HG03108 (cell line): ENCODE data around the gene NFIX.
"Not testable (repeated sequence)": the region's sequence is repeated elsewhere in the genome, so short reads cannot be mapped to it uniquely, and the experiment has no call there.

ENCODE experiments used
- ATAC-seq: cut with Tn5 transposase; IDR thresholded peaks from one replicate; pipeline ENCODE4 v1.9.1; 2021; ENCODE audit warnings: moderate library complexity; ENCODE audit not compliant: unreplicated experiment

NFIX gene

DNA sequence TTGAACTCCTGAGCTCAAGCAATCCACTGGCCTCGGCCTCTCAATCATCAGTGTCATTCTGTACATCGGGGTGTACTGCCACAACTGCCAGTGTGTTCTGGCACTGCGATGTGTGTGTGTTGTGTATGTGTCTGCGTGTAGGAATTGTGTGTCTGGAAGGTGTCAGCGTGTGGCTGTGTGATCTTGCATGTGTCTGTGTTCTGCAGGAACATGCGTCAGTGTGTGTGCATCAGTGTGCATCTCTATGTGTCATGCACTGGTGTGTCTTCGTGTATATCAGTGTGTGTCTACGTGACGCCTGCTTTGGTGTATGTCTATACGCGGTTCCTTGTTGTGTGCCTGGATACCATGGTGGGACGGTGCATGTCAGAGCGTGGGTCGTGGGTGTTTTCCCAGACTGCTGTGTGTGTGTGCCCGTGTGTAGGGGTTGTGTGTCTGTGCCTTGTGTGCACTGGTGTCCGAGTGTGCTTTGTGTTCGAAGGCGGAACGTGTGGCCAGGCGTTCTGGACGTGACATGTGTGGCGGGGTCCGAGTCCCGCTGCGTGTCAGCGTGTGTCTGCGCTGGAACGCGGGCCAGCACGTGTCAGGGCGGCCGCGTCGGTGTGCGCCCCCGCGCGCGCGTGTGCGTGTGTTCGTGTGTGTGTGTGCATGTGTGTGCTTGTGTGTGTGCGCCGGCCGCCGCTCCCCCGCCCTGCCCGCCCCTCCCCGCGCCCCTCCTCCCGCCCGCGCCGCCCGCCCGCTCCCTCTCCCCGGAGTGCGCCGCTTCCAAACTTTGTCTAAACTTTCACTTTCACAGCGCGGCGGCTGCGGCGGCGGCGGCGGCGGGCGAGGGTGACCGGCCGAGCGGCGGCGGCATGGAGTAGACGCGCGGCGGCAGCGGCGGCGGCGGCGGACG is at the start of gene NFIX:
TSS of gene NFIX (plus strand) at position 775 of the 895 bp plus-strand sequence. CDS start 363 bp downstream, outside the sequence.
- ATAC-seq: no peak

DNA sequence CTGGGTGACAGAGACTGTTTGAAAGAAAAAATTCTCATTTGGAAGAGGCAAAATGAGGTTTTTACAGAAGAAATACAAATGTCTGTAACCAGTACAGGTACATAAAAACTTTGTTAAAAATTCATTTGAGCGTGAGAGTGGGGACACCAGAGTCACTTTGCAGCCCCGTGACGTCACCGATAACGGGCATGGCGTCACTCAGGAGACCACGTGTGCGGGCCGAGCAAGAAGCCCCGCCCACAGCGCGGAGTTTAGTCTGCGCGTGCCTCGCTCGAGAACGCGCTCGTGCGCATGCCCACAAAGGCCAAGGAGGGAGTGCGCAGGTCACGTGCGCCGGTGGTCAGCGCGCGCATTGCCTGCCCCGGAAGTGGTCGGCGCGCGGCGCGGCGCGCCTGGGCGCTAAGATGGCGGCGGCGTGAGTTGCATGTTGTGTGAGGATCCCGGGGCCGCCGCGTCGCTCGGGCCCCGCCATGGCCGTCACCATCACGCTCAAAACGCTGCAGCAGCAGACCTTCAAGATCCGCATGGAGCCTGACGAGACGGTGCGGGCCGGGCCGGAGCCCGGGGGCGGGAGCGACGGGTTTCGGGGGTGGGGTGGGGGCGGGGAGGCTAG is 49.7 kb upstream of the NFIX start, which contains the start of gene RAD23A:
TSS of gene RAD23A (plus strand) at position 384 of the 613 bp plus-strand sequence. CDS start at position 471, 87 bp downstream.
- ATAC-seq: peak; percentile 63

DNA sequence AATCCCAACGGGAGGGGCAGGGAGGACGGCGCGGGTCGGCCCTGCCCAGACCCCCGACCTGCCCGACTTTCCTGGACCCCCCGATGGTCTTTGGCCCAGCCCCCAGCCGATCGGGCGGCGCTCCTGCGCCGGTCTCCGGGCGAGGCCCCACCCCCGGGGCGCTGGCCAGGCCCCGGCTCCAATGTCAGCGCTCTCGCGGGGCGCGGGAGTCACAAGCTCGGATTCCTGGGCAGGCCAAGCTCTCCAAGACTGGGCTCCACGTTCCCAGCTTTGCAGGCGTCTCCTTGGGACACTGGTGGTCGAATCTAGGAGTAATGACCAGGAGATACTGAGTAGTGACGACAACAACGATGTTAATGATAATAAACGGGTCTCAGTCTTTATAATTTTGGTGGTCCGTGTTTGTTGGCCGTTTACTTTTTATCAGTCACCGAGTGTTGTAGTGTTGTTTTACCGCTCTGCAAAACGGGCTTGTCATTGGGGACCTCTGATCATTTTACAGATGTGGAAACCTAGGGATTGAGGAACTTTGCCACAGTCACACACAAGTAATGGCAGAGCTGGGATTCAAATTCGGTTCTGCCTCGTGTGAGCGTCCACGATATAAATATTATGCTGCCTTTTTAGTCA is 49.1 kb upstream of the NFIX start:
- ATAC-seq: peak; percentile 29

DNA sequence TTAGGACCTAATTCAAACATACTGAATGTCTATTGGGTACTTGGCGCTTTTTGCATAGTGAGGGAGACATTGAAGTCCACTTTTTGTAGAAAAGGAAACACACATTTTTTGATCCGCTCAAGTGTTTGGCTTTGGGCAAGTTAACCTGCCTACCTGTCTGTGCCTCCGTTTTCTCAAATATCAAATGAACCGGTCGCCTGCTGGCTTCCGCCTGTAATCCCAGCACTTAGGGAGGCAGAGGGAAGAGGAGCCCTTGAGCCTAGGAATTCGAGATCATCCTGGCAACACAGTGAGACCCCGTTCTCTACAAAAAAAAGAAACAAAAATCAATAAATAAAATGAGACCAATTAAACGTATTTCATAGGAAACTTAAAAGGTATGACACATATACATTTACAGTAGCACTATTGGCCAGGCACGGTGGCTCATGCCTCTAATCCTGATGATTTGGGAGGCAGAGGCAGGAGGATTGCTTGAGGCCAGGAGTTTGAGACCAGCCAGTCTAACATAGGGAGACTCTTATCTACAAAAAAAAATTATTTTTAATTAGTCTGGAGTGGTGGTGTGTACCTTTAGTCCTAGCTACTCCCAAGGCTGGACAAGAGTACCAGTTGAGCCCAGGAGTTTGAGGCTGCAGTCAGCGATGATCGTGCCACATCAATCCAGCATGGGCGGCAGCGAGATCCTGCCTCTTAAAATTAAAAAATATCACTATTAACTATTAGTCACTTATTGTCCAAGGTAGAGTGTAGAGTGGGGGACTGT is 48.4 kb upstream of the NFIX start:
- no peak for ATAC-seq

DNA sequence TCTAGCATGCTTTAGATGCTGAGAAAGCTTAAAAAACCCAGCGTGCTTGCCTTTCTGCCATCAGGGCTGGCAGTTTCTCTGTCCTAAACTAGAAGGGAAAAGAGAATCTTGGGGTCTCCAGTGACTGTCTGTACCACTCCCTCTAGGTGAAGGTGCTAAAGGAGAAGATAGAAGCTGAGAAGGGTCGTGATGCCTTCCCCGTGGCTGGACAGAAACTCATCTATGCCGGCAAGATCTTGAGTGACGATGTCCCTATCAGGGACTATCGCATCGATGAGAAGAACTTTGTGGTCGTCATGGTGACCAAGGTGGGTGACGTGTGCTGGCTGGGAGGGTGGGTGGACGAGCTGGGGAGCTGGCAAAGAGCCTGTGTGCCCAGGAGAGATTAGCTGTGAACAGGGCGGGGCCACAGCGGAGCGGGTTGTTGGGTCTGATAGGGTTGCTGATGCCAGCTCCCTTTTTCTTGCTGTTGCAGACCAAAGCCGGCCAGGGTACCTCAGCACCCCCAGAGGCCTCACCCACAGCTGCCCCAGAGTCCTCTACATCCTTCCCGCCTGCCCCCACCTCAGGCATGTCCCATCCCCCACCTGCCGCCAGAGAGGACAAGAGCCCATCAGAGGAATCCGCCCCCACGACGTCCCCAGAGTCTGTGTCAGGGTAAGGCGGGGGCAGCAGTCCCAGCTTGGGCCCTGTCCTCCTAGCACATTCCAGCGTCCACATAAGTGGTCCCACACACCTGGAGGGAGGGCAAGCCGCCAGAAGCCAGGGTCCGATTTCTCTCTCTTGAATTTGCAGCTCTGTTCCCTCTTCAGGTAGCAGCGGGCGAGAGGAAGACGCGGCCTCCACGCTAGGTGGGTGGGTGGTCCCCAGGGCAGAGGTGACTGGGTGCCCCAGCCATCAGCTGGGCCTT is 47.3 kb upstream of the NFIX start:
- ATAC-seq: no peak

DNA sequence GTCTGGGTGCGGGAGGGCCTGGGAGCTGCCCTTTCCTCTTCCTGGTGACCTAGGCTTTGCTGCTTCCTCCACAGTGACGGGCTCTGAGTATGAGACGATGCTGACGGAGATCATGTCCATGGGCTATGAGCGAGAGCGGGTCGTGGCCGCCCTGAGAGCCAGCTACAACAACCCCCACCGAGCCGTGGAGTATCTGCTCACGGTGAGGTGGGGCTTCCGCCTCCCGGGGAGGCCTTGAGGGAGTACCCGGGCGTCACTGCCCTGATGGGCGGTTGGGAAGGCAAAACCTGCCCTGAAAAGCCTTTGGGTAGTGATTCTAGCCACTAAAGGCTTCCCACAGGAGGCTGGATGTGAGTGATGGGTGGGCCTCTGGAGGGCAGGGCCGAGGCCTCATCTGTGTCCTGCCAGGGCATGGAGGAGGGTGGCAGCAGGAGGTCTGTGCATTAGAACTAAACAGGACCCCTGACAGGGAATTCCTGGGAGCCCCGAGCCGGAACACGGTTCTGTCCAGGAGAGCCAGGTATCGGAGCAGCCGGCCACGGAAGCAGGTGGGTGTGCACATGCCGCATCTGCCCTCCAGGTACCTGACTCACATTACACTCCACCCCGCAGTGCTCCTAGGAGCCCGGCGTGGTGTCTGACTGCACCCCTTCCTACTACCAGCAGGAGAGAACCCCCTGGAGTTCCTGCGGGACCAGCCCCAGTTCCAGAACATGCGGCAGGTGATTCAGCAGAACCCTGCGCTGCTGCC is 46.5 kb upstream of the NFIX start:
- ATAC-seq: no peak

DNA sequence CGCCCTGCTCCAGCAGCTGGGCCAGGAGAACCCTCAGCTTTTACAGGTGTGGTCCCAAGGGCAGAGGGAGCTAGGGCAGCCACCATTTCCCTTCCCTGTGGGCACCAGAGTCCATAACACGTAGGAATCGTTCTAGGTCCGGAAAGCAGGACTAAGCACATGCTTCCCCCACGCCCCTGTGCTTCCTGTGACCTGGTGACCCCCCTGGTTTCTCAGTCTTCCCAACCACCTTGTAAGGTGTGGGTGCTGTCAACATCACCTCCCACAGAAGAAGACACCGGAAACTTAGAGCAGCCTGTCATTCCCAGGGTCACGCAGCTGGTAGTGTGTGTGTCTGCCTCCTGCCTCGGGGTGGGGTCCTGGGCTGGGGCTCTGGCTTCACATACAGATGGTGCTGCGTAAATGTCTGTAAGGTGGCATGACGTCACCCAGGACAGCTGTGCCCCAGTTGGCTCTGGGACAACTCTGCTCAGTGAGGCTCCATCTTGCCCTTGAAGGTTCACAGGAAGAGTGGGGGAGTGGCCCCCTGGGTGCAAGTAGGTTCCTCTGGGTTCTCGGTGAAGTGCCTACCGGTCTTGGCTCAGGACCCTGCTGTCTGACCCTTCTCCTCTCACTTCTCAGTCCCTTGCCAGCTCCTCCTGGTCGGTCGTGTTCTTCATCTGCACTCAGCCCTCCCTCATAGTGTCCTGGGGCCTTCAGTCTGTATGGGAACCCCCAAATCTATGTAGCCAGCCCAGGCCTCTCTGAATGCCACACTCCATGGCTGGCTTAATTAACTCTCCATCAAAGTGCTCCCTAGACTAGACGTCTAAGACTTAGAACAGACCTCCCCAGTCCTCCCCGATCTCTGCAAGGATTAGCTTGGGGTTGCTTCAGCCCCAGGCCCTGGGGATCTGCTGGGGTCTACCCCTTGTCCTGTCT is 45.7 kb upstream of the NFIX start:
- ATAC-seq: no peak

DNA sequence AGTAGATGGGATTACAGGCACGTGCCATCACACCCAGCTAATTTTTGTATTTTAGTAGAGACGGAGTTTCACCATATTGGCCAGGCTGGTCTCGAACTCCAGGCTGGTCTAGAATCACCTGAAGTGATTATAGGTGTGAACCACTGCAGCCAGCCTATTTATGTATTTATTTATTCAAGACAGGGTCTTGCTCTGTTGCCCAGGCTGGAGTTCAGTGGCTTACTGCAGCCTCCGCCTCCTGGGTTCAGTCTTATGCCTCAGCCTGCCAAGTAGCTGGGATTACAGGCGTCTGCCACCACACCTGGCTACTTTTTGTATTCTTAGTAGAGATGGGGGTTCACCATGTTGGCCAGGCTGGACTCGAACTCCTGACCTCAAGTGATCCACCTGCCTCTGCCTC is 43.2 kb upstream of the NFIX start:
- ATAC-seq: not testable (repeated sequence)

DNA sequence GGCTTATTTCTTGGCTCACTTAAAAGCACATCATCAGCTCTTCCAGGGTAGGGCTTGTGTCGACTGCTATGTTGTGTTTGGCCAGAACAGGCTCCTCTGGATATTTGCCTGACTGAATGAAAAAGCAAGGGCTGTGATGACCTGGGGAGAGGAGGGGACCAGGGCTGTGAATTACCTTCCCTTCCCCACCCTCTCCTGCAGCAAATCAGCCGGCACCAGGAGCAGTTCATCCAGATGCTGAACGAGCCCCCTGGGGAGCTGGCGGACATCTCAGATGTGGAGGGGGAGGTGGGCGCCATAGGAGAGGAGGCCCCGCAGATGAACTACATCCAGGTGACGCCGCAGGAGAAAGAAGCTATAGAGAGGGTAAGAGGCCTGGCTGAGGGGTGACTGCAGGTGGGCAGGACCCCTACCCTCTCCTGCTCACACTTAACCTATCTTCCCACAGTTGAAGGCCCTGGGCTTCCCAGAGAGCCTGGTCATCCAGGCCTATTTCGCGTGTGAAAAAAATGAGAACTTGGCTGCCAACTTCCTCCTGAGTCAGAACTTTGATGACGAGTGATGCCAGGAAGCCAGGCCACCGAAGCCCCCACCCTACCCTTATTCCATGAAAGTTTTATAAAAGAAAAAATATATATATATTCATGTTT is 42.7 kb upstream of the NFIX start:
- ATAC-seq: no peak

DNA sequence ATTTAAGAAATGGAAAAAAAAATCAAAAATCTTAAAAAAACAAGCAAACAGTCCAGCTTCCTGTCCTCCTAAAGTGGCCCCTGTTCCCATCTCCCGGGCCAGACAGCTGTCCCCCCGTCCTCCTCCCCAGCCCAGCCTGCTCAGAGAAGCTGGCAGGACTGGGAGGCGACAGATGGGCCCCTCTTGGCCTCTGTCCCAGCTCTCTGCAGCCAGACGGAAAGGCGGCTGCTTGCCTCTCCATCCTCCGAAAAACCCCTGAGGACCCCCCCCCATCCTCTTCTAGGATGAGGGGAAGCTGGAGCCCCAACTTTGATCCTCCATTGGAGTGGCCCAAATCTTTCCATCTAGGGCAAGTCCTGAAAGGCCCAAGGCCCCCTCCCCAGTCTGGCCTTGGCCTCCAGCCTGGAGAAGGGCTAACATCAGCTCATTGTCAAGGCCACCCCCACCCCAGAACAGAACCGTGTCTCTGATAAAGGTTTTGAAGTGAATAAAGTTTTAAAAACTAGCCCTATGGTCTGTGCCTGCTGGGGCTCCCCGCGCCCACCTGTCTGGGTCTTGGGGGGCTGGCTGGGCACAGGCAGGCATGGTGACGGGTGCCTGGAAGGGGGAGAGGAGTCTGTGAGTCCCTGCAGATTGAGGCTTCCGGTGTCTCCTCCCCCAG is 42.0 kb upstream of the NFIX start:
- no peak for ATAC-seq

DNA sequence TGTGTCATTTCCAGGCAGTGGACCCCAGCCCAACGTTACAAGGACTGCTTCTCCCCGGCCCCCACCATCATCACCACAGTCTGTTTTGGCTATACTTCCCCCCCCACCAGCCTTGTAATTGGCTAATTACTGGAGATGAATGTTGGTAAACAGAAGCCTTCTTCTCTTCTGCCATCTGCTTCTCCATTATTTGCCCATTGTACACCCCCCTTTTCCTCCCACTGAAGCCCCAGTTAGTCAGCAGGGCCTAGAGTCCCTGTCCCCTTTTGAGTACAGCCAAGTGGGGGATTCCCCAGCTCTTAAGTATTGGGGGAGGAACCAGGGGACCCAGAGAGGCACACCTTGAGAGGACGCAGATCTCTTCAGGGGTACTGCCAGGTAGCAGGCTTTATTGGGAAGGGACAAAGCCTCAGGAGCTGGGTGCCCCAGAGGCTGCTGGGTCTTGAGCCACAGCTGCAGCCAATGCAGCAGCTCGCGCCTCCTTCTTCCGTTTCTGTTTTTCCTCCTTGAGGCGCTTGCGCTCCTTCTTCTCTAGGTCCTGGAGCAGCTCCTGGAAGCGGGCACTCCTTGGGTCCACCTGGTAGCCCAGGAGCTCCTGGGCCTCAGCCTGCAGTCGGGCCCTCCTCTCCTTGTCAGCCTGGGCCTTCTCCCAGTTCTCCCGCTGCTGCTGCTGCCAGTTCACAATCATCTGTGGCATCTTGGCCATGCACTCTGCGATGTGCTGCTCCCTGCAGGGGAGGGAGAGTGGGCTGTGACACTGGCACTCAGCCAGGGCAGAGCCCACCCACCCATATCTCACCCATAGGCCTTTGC is 41.3 kb upstream of the NFIX start:
- no peak for ATAC-seq

DNA sequence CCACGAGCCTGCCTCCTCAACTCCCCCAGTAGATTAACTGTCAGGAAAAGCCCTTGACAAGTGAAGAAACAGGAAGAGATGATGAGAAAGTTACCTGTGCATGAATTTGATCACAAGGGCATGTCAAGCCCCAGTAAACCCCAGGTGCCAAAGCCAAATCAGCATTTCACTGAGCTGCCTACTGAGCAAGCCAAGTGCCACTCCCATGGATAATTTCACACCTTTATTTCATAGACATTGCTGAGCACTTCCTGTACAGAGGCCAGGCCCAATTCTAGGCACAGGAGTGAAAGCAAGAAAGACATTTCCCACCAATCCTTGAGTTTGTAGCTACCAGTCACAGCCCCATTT is 40.7 kb upstream of the NFIX start:
- ATAC-seq: no peak

DNA sequence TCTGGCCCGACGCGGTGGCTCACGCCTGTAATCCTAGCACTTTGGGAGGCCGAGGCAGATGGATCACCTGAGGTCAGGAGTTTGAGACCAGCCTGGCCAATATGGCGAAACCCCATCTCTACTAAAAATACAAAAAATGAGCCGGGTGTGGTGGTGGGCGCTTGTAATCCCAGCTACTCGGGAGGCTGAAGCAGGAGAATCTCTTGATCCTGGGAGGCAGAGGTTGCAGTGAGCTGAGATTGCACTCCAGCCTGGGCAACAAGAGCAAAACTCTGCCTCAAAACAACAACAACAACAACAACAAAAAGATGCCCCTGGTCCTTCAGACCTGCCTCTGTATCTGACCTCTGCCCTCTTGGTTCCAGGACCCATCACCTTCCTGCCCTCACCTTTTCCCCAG is 39.7 kb upstream of the NFIX start:
- ATAC-seq: not testable (repeated sequence)

DNA sequence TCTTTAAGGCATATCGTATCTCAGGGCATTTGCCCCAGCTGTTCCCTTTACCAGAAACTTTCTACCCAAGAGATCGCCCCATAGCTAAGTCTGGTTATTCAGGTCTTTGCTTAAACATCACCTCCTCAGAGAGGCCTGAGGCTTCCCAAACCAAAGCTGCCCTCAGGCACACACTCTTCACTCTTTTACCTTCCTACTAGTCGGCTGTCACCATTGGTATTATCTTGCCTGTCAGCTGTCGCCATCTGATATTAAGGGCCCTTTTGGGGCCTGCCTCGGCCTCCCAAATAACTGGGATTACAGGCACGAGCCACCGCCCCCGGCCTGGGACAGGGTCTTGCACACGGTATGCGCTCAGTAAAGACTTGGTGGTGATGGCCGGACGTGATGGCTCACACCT is 39.3 kb upstream of the NFIX start:
- ATAC-seq: no peak

DNA sequence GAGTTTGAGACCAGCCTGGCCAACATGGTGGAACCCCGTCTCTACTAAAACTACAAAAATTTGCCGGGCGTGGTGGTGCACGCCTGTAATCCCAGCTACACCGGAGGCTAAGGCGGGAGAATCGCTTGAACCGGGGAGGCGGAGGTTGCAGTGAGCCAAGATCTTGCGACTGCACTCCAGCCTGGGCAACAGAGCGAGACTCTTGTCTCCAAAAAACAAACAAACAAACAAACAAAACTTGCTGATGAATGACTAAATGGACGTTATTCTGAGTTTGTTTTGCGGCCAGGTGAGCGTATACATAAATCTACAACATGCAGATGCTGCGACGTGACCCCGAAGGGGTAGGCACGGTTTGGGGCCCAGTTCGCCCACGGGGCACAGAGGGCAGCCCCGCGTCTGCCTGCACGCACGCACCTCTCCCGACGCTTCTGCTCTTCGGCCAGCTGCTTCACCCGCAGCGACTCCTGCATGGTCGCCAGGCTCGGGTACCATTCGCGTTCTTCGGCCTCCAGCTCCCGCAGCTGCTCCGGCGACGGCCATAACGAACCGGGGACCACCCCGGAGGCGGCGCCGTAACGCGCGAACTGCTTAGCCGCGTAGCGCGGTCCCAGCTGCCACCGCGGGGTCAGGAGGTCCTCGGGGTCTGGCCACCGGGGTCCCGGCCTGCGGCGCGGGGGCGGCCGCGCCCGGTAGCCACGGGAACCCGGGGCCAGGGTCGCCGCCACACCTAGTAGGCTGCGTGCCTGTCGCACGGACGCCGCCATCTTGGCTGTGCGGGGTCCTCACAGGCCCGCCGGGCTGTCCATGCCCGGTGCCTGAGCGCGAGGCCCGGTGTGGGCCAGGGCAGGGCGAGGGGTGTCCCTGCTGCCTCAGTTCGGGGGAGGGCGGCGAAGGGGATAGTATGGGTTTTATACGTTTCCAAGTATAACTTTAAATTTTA is 38.6 kb upstream of the NFIX start, which contains the start of gene GADD45GIP1:
TSS of gene GADD45GIP1 (minus strand) at position 778 of the 943 bp plus-strand sequence. CDS start at position 767, 11 bp downstream.
- no peak for ATAC-seq
